ENCODE results near the gene RASSF3.
A peak's percentile ranks its signal among the peaks of the same experiment; 100 is the strongest.

The RASSF3 gene

GRCh38 chr12:64590183-64590582, 20.1 kb upstream of the RASSF3 start:
- Histone ChIP-seq H3F3A (ENCODE audit: low read depth) (no peaks in the 10 kb centered on the region), H3K79me2 (ENCODE audit: insufficient read depth, low read length) (no peaks in the 10 kb centered on the region), H3K36me3 (ENCODE audit: insufficient read depth, low read length) (no peaks in the 10 kb centered on the region), H3K9ac (ENCODE audit: low read depth, low read length, poor library complexity, severe bottlenecking) (no peak overlapping the region), H3K4me2 (ENCODE audit: low read depth, low read length, poor library complexity, severe bottlenecking) (no peak overlapping the region), H2AFZ (ENCODE audit: low read length) (no peak overlapping the region), H3K4me1 (ENCODE audit: insufficient read depth, low read length, poor library complexity, severe bottlenecking) (no peaks in the 10 kb centered on the region), H3K9me3 (ENCODE audit: insufficient read depth, low read depth, low read length) (no peaks in the 10 kb centered on the region), H4K20me1 (ENCODE audit: insufficient read depth, low read length, poor library complexity, severe bottlenecking) (no peaks in the 10 kb centered on the region), H3K4me3 (ENCODE audit: low read length, poor library complexity, severe bottlenecking) (no peak overlapping the region), H3K9me2 (replicated peaks; ENCODE audit: low read depth, low read length) (no peaks in the 10 kb centered on the region), H3K27me3 (ENCODE audit: insufficient read depth, low read length, poor library complexity, severe bottlenecking) (no peaks in the 10 kb centered on the region)
- TF ChIP-seq, protein P1, sequence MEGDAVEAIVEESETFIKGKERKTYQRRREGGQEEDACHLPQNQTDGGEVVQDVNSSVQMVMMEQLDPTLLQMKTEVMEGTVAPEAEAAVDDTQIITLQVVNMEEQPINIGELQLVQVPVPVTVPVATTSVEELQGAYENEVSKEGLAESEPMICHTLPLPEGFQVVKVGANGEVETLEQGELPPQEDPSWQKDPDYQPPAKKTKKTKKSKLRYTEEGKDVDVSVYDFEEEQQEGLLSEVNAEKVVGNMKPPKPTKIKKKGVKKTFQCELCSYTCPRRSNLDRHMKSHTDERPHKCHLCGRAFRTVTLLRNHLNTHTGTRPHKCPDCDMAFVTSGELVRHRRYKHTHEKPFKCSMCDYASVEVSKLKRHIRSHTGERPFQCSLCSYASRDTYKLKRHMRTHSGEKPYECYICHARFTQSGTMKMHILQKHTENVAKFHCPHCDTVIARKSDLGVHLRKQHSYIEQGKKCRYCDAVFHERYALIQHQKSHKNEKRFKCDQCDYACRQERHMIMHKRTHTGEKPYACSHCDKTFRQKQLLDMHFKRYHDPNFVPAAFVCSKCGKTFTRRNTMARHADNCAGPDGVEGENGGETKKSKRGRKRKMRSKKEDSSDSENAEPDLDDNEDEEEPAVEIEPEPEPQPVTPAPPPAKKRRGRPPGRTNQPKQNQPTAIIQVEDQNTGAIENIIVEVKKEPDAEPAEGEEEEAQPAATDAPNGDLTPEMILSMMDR (conservative IDR thresholded peaks at IDR 0.05; ENCODE audit: low read length), result no peak
- TF ChIP-seq EZH2phosphoT487 (IDR thresholded peaks at IDR 0.05; ENCODE audit: borderline replicate concordance), result no peak

DNA sequence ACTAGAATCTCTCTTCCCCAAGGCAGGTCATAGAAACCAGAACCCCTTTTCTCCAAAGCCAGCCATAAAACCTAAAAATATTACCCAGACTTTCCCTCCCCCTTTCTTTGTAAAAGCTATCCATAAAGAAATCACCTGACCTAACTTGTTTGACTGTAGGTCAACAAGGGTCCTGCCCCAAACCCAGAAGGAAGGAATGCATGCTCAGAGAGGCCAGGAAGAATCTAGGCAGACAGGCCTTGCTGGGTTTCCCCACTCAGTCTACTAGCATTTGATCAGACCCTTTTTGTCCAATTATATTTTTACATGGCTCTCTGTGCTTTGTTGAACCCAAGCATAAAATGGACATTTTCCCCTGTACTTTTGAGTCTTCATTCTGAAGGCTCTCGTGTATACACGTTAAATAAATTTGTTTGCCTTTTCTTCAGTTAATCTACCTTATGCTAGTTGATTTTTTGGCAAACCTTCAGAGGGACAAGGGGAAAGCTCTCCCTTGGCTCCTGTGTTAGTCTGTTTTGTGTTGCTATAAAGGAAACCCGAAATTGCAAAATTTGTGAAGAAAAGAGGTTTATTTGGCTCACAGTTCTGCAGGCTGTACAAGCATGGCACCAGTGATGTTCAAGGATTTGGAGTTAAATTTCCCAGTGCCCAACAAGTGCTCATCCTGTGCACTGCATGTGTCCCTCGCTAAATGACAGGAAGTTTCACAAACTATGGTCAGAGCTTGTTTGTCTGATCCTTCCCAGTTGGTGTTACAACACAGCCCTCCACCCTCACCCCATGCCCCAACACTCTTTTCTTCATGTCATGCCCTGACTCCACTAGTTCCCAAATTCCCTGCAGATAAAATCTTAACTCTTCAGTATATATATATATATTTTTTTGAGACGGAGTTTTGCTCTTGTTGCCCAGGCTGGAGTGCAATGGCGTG, 14.2 kb upstream of the RASSF3 start:
- H3K4me1 ChIP-seq (ENCODE audit: insufficient read depth, low read length, poor library complexity, severe bottlenecking), result peaks cover 9% of the 10 kb centered on the region
- no peak for TF ChIP-seq EZH2phosphoT487 (IDR thresholded peaks at IDR 0.05; ENCODE audit: borderline replicate concordance)
- TF ChIP-seq, protein P1 (conservative IDR thresholded peaks at IDR 0.05; ENCODE audit: low read length), result no peak
- H3K9me3 ChIP-seq (ENCODE audit: insufficient read depth, low read depth, low read length), result no peaks in the 10 kb centered on the region

GRCh38 chr12:64598831-64599230, 11.5 kb upstream of the RASSF3 start:
- no peak for TF ChIP-seq EZH2phosphoT487 (IDR thresholded peaks at IDR 0.05; ENCODE audit: borderline replicate concordance)
- TF ChIP-seq, protein P1 (conservative IDR thresholded peaks at IDR 0.05; ENCODE audit: low read length), result no peak
- H3K9me2 ChIP-seq (replicated peaks; ENCODE audit: low read depth, low read length), result no peaks in the 10 kb centered on the region
- peaks cover 9% of the 10 kb centered on the region for H3K4me1 ChIP-seq (ENCODE audit: insufficient read depth, low read length, poor library complexity, severe bottlenecking)
- no peaks in the 10 kb centered on the region for H3K9me3 ChIP-seq (ENCODE audit: insufficient read depth, low read depth, low read length)
- H2AFZ ChIP-seq (ENCODE audit: low read length), result no peak overlapping the region
- H3K4me2 ChIP-seq (ENCODE audit: low read depth, low read length, poor library complexity, severe bottlenecking), result peak overlapping the region; percentile 1
- no peaks in the 10 kb centered on the region for H4K20me1 ChIP-seq (ENCODE audit: insufficient read depth, low read length, poor library complexity, severe bottlenecking)
- H3K79me2 ChIP-seq (ENCODE audit: insufficient read depth, low read length), result no peaks in the 10 kb centered on the region
- H3K9ac ChIP-seq (ENCODE audit: low read depth, low read length, poor library complexity, severe bottlenecking), result no peak overlapping the region
- no peaks in the 10 kb centered on the region for H3K27me3 ChIP-seq (ENCODE audit: insufficient read depth, low read length, poor library complexity, severe bottlenecking)
- H3K4me3 ChIP-seq (ENCODE audit: low read length, poor library complexity, severe bottlenecking), result no peak overlapping the region
- no peaks in the 10 kb centered on the region for H3K36me3 ChIP-seq (ENCODE audit: insufficient read depth, low read length)
- no peaks in the 10 kb centered on the region for H3F3A ChIP-seq (ENCODE audit: low read depth)

More for the DNA sequence above, 14.2 kb upstream of the RASSF3 start:
- Histone ChIP-seq H3K4me3 (ENCODE audit: low read length, poor library complexity, severe bottlenecking) (no peak overlapping the region), H3K9ac (ENCODE audit: low read depth, low read length, poor library complexity, severe bottlenecking) (no peak overlapping the region), H2AFZ (ENCODE audit: low read length) (no peak overlapping the region), H3K4me2 (ENCODE audit: low read depth, low read length, poor library complexity, severe bottlenecking) (no peak overlapping the region), H4K20me1 (ENCODE audit: insufficient read depth, low read length, poor library complexity, severe bottlenecking) (no peaks in the 10 kb centered on the region), H3K9me2 (replicated peaks; ENCODE audit: low read depth, low read length) (no peaks in the 10 kb centered on the region), H3K79me2 (ENCODE audit: insufficient read depth, low read length) (no peaks in the 10 kb centered on the region), H3K27me3 (ENCODE audit: insufficient read depth, low read length, poor library complexity, severe bottlenecking) (no peaks in the 10 kb centered on the region), H3F3A (ENCODE audit: low read depth) (no peaks in the 10 kb centered on the region), H3K36me3 (ENCODE audit: insufficient read depth, low read length) (no peaks in the 10 kb centered on the region)
